Naive thymus-derived CD4-positive, alpha-beta T cell (primary cell): ENCODE measurements around the gene TMEM120B. TPM values are rescaled to one million over a fixed set of nuclear protein-coding genes. Genes with fewer than 3 reads are reported as not detected.
"Not testable (repeated sequence)": the region's sequence is repeated elsewhere in the genome, so short reads cannot be mapped to it uniquely, and the experiment has no call there.

Source experiments
- ATAC-seq: fragments of 150-1000 bp; cut with Tn5 transposase; 2 replicates; pipeline ENCODE4 v1.10.0; 2021; ENCODE audit warnings: mild to moderate bottlenecking, moderate library complexity
- CTCF ChIA-PET: fragments of 350-600 bp; sonication (Branson Sonifier 250); formaldehyde crosslinking; loops from one replicate; lab custom pipeline; 2021; ENCODE audit warnings: antibody characterized with exemption; lab: Charles Lee
- POLR2A ChIA-PET: fragments of 350-600 bp; sonication (Branson Sonifier 250); formaldehyde crosslinking; loops from one replicate; lab custom pipeline; 2021; ENCODE audit warnings: antibody characterized with exemption, inconsistent platforms; lab: Charles Lee
- DNase-seq, 9 donors: peaks; one replicate each; pipeline versions ENCODE4 v3.0.0 to v3.0.0-alpha.2; 2020 to 2022; ENCODE audit warnings: mixed read lengths in 1 of 9
- H3K27ac ChIP-seq: one replicate; pipeline ENCODE4 v1.7.0; 2013; ENCODE audit warnings: mild to moderate bottlenecking, low read depth, low read length, moderate library complexity
- H3K27me3 ChIP-seq, 2 donors: one replicate each; pipeline ENCODE4 v1.7.0; 2013; ENCODE audit warnings: low read length in 2 of 2, mild to moderate bottlenecking in 2 of 2, moderate library complexity in 2 of 2; ENCODE audit not compliant: control insufficient read depth in 2 of 2, insufficient read depth in 2 of 2
- H3K36me3 ChIP-seq, 3 experiments: 1 replicate in 2 of 3; 2 replicates in 1 of 3; pipeline ENCODE4 v1.7.0; 2013; ENCODE audit warnings: low read length in 3 of 3, mild to moderate bottlenecking in 3 of 3, moderate library complexity in 1 of 3; ENCODE audit not compliant: insufficient read depth in 3 of 3, control insufficient read depth in 2 of 3
- H3K4me1 ChIP-seq, 2 donors: one replicate each; pipeline ENCODE4 v1.7.0; 2013; ENCODE audit warnings: low read length in 2 of 2, mild to moderate bottlenecking in 2 of 2, moderate library complexity in 1 of 2; ENCODE audit not compliant: control insufficient read depth in 2 of 2, insufficient read depth in 2 of 2
- H3K4me3 ChIP-seq: 2 replicates; pipeline ENCODE4 v1.7.0; 2013; ENCODE audit warnings: mild to moderate bottlenecking, low read length
- H3K9me3 ChIP-seq, 3 experiments: 1 replicate in 2 of 3; 2 replicates in 1 of 3; pipeline ENCODE4 v1.7.0; 2013; ENCODE audit warnings: low read length in 3 of 3; ENCODE audit not compliant: control insufficient read depth in 2 of 3
- H3K27ac Mint-ChIP-seq, 9 donors: one replicate each; pipeline ENCODE4 v1.8.0; 2020 to 2022; ENCODE audit warnings: mixed read lengths in 9 of 9, mild to moderate bottlenecking in 8 of 9, moderate library complexity in 5 of 9, inconsistent platforms in 2 of 9
- H3K27me3 Mint-ChIP-seq, 5 donors: one replicate each; pipeline ENCODE4 v1.8.0; 2021 to 2022; ENCODE audit warnings: mixed read lengths in 5 of 5, mild to moderate bottlenecking in 1 of 5
- H3K36me3 Mint-ChIP-seq, 5 donors: one replicate each; pipeline ENCODE4 v1.8.0; 2020 to 2022; ENCODE audit warnings: mixed read lengths in 5 of 5, mild to moderate bottlenecking in 3 of 5, inconsistent platforms in 1 of 5
- H3K4me1 Mint-ChIP-seq, 7 donors: one replicate each; pipeline ENCODE4 v1.8.0; 2020 to 2022; ENCODE audit warnings: mixed read lengths in 7 of 7, mild to moderate bottlenecking in 3 of 7, inconsistent platforms in 1 of 7
- H3K4me3 Mint-ChIP-seq, 10 donors: one replicate each; pipeline ENCODE4 v1.8.0; 2020 to 2022; ENCODE audit warnings: mild to moderate bottlenecking in 10 of 10, mixed read lengths in 10 of 10, moderate library complexity in 6 of 10, inconsistent platforms in 2 of 10
- H3K9me3 Mint-ChIP-seq, 11 donors: one replicate each; pipeline ENCODE4 v1.8.0; 2020 to 2022; ENCODE audit warnings: mixed read lengths in 11 of 11, mild to moderate bottlenecking in 4 of 11, inconsistent platforms in 1 of 11, moderate library complexity in 1 of 11
- intact Hi-C, 2 donors: fragments of 100-400 bp; cut with micrococcal nuclease; formaldehyde crosslinking; loops; one replicate each; pipeline ENCODE4 v1.15.1; 2023
- polyA plus RNA-seq, 2 donors: library from polyadenylated mRNA; unstranded; fragments of 300-500 nt; fragmentation: Illumina TruSeq; gene quantifications; one replicate each; pipeline ENCODE4 v1.2.3, GENCODE V29; 2021
- total RNA-seq, 6 experiments: library from RNA in 5 of 6; stranded (reverse) in 5 of 6; gene quantifications; 1 replicate in 5 of 6; 2 replicates in 1 of 6; pipeline ENCODE4 v1.2.3 and lab custom pipeline; 2021 to 2026

The TMEM120B gene
- total and polyA plus RNA-seq, 7 experiments from 2014 or later: 1.3 to 14.3 (median 8.9) TPM

GRCh38 chr12:121702944-121703343, 9.6 kb upstream of the TMEM120B start:
- H3K27me3 ChIP-seq: no peaks in the 10 kb centered on the region
- no peak overlapping the region for H3K27ac ChIP-seq
- no peak overlapping the region for H3K4me3 Mint-ChIP-seq
- no peak overlapping the region for H3K4me3 ChIP-seq
- peaks cover 0 to 5% (median 0%) of the 10 kb centered on the region in 11 donors for H3K9me3 Mint-ChIP-seq
- H3K36me3 Mint-ChIP-seq: no peaks in the 10 kb centered on the region
- intact Hi-C loops: no loop called here
- no peaks in the 10 kb centered on the region for H3K4me1 ChIP-seq
- ChIA-PET CTCF (interaction anchor here (4.3 kb wide), 1 partner anchor 91 kb away, joined by 17 read pairs; the partner anchor contains the start of gene RHOF), POLR2A (interaction anchor here (0.8 kb wide), 1 partner anchor 9 kb away, joined by 3 read pairs; no protein-coding TSS in a partner anchor)
- no peaks in the 10 kb centered on the region for H3K9me3 ChIP-seq
- H3K27me3 Mint-ChIP-seq: peaks cover 0 to 18% (median 0%) of the 10 kb centered on the region in 5 donors
- H3K36me3 ChIP-seq: no peaks in the 10 kb centered on the region
- ATAC-seq (no peak), DNase-seq (no peak)
- peak overlapping the region in 1 of 9 donors; percentile 36 for H3K27ac Mint-ChIP-seq
- H3K4me1 Mint-ChIP-seq: peaks cover 0 to 3% (median 0%) of the 10 kb centered on the region in 7 donors

- Mint-ChIP-seq H3K4me3 (no peak overlapping the region), H3K27me3 (peaks cover 0 to 16% (median 0%) of the 10 kb centered on the region in 5 donors), H3K36me3 (no peaks in the 10 kb centered on the region), H3K27ac (peak overlapping the region in 1 of 9 donors; percentile 9), H3K9me3 (peaks cover 0 to 5% (median 0%) of the 10 kb centered on the region in 11 donors), H3K4me1 (peaks cover 0 to 8% (median 5%) of the 10 kb centered on the region in 7 donors)
- POLR2A ChIA-PET: no interaction called here
- Histone ChIP-seq H3K27ac (no peak overlapping the region), H3K9me3 (no peaks in the 10 kb centered on the region), H3K4me3 (no peak overlapping the region), H3K36me3 (no peaks in the 10 kb centered on the region), H3K4me1 (no peaks in the 10 kb centered on the region), H3K27me3 (no peaks in the 10 kb centered on the region)
- ATAC-seq: no peak
- CTCF ChIA-PET: no interaction called here
- intact Hi-C loops: no loop called here
- no peak for DNase-seq
These were observed 7.0 kb upstream of the TMEM120B start for GRCh38 chr12:121705514-121705913.

- Mint-ChIP-seq H3K4me1 (peaks cover 7 to 28% (median 21%) of the 10 kb centered on the region in 7 donors), H3K36me3 (no peaks in the 10 kb centered on the region), H3K27me3 (peaks cover 0 to 10% (median 0%) of the 10 kb centered on the region in 5 donors), H3K4me3 (no peak overlapping the region), H3K27ac (no peak overlapping the region), H3K9me3 (peaks cover 0 to 5% (median 0%) of the 10 kb centered on the region in 11 donors)
- ChIA-PET CTCF (interaction anchor here (0.7 kb wide), 1 partner anchor 64 kb away, joined by 3 read pairs; no protein-coding TSS in a partner anchor), POLR2A (interaction anchor here (0.6 to 0.7 kb wide), 2 partner anchors 66 to 82 kb away, joined by 3 read pairs; no protein-coding TSS in a partner anchor)
- intact Hi-C loops: no loop called here
- no peaks in the 10 kb centered on the region for H3K9me3 ChIP-seq
- peaks cover 6 to 10% of the 10 kb centered on the region in 2 donors for H3K4me1 ChIP-seq
- H3K4me3 ChIP-seq: no peak overlapping the region
- ATAC-seq (no peak), DNase-seq (no peak)
- peaks cover 0 to 4% (median 0%) of the 10 kb centered on the region in 3 experiments for H3K36me3 ChIP-seq
- no peaks in the 10 kb centered on the region for H3K27me3 ChIP-seq
- H3K27ac ChIP-seq: no peak overlapping the region
These were observed 4.1 kb upstream of the TMEM120B start for GRCh38 chr12:121708313-121709063.

GRCh38 chr12:121709064-121709424, 3.5 kb upstream of the TMEM120B start:
- H3K4me3 Mint-ChIP-seq, intact Hi-C loops, H3K9me3 ChIP-seq, H3K36me3 ChIP-seq, H3K27me3 ChIP-seq, POLR2A ChIA-PET, H3K9me3 Mint-ChIP-seq, CTCF ChIA-PET, H3K27ac ChIP-seq, H3K4me3 ChIP-seq, ATAC-seq, H3K36me3 Mint-ChIP-seq, DNase-seq, H3K27ac Mint-ChIP-seq: not testable (repeated sequence)
- Mint-ChIP-seq H3K4me1 (peaks cover 7 to 32% (median 26%) of the 10 kb centered on the region in 7 donors), H3K27me3 (peaks cover 0 to 10% (median 0%) of the 10 kb centered on the region in 5 donors)
- peaks cover 11 to 12% of the 10 kb centered on the region in 2 donors for H3K4me1 ChIP-seq

- Histone ChIP-seq H3K27ac (no peak overlapping the region), H3K4me3 (no peak overlapping the region), H3K4me1 (peaks cover 11 to 12% of the 10 kb centered on the region in 2 donors), H3K27me3 (no peaks in the 10 kb centered on the region), H3K36me3 (peaks cover 0 to 4% (median 0%) of the 10 kb centered on the region in 3 experiments), H3K9me3 (no peaks in the 10 kb centered on the region)
- Mint-ChIP-seq H3K36me3 (no peaks in the 10 kb centered on the region), H3K4me3 (no peak overlapping the region), H3K27me3 (peaks cover 0 to 9% (median 0%) of the 10 kb centered on the region in 5 donors), H3K27ac (no peak overlapping the region), H3K4me1 (peaks cover 7 to 33% (median 24%) of the 10 kb centered on the region in 7 donors), H3K9me3 (peaks cover 0 to 5% (median 0%) of the 10 kb centered on the region in 11 donors)
- DNase-seq (no peak), ATAC-seq (no peak)
- intact Hi-C loops: no loop called here
- POLR2A ChIA-PET: interaction anchor here (4.2 kb wide), 1 partner anchor 87 kb away, joined by 48 read pairs; the partner anchor contains the start of gene RHOF
- CTCF ChIA-PET: no interaction called here
These were observed 3.0 kb upstream of the TMEM120B start for GRCh38 chr12:121709478-121709961.

- Histone ChIP-seq H3K27me3 (no peaks in the 10 kb centered on the region), H3K4me1 (peaks cover 11 to 12% of the 10 kb centered on the region in 2 donors), H3K9me3 (no peaks in the 10 kb centered on the region), H3K4me3 (peak overlapping the region; percentile 99), H3K36me3 (peaks cover 0 to 4% (median 0%) of the 10 kb centered on the region in 3 experiments), H3K27ac (peak overlapping the region; percentile 82)
- intact Hi-C loops: loop anchor here (1.0 to 10.0 kb wide), 11 partner anchors 15 to 513 kb away; partner anchors contain the start of genes PSMD9 (in 2 of the 2), CAMKK2 (in 1 of the 2), CFAP251 (in 1 of the 2) and DIABLO (in 1 of the 2)
- H3K36me3 Mint-ChIP-seq: peaks cover 0 to 1% (median 0%) of the 10 kb centered on the region in 5 donors
- ChIA-PET POLR2A (interaction anchor here (0.6 to 4.2 kb wide), 17 partner anchors 8 to 207 kb away, joined by 3 to 48 read pairs (median 5); partner anchors contain the start of genes CFAP251, ORAI1, RHOF and SETD1B), CTCF (interaction anchor here (0.6 to 2.7 kb wide), 7 partner anchors 10 to 594 kb away, joined by 3 to 10 read pairs (median 5); partner anchors contain the start of gene RHOF)
- H3K27ac Mint-ChIP-seq: peak overlapping the region; percentile 86 to 96 (median 92)
- DNase-seq (peak in 7 of 9 donors; percentile 26 to 54 (median 33)), ATAC-seq (no peak)
- peaks cover 0 to 2% (median 0%) of the 10 kb centered on the region in 11 donors for H3K9me3 Mint-ChIP-seq
- no peaks in the 10 kb centered on the region for H3K27me3 Mint-ChIP-seq
- H3K4me3 Mint-ChIP-seq: peak overlapping the region; percentile 84 to 97 (median 94)
- peaks cover 7 to 37% (median 26%) of the 10 kb centered on the region in 7 donors for H3K4me1 Mint-ChIP-seq
These were observed 977 bp upstream of the TMEM120B start for GRCh38 chr12:121711361-121712189.
